ENCODE results near the gene PTPRD.

The PTPRD gene

GRCh38 chr9:9750719-9751118, 862.1 kb downstream of the PTPRD start:
- no peak for TF ChIP-seq CTCF (IDR thresholded peaks at IDR 0.05; ENCODE audit: control insufficient read depth, insufficient read depth, low read depth, low read length, missing control alignments)
- no peak for DNase-seq (ENCODE audit: low read depth)
- H3K4me3 ChIP-seq (ENCODE audit: control insufficient read depth, low read depth, low read length): no peak overlapping the region

- DNase-seq (ENCODE audit: low read depth): no peak
- no peak overlapping the region for H3K4me3 ChIP-seq (ENCODE audit: control insufficient read depth, low read depth, low read length)
- no peak for TF ChIP-seq CTCF (IDR thresholded peaks at IDR 0.05; ENCODE audit: control insufficient read depth, insufficient read depth, low read depth, low read length, missing control alignments)
Measured at GRCh38 chr9:9749591-9749990, 863.2 kb downstream of the PTPRD start.

- H3K4me3 ChIP-seq (ENCODE audit: control insufficient read depth, low read depth, low read length): no peak overlapping the region
- TF ChIP-seq CTCF (IDR thresholded peaks at IDR 0.05; ENCODE audit: control insufficient read depth, insufficient read depth, low read depth, low read length, missing control alignments): no peak
- no peak for DNase-seq (ENCODE audit: low read depth)
Measured at GRCh38 chr9:9747787-9748186, 865.0 kb downstream of the PTPRD start.

GRCh38 chr9:9746826-9747225, 866.0 kb downstream of the PTPRD start:
- H3K4me3 ChIP-seq (ENCODE audit: control insufficient read depth, low read depth, low read length): no peak overlapping the region
- no peak for TF ChIP-seq CTCF (IDR thresholded peaks at IDR 0.05; ENCODE audit: control insufficient read depth, insufficient read depth, low read depth, low read length, missing control alignments)
- no peak for DNase-seq (ENCODE audit: low read depth)

GRCh38 chr9:9743822-9744221, 869.0 kb downstream of the PTPRD start:
- no peak for DNase-seq (ENCODE audit: low read depth)
- TF ChIP-seq CTCF (IDR thresholded peaks at IDR 0.05; ENCODE audit: control insufficient read depth, insufficient read depth, low read depth, low read length, missing control alignments): no peak
- no peak overlapping the region for H3K4me3 ChIP-seq (ENCODE audit: control insufficient read depth, low read depth, low read length)

- no peak for DNase-seq (ENCODE audit: low read depth)
- no peak for TF ChIP-seq CTCF (IDR thresholded peaks at IDR 0.05; ENCODE audit: control insufficient read depth, insufficient read depth, low read depth, low read length, missing control alignments)
- no peak overlapping the region for H3K4me3 ChIP-seq (ENCODE audit: control insufficient read depth, low read depth, low read length)
Measured at GRCh38 chr9:9730174-9730573, 882.6 kb downstream of the PTPRD start.

- no peak overlapping the region for H3K4me3 ChIP-seq (ENCODE audit: control insufficient read depth, low read depth, low read length)
- TF ChIP-seq CTCF (IDR thresholded peaks at IDR 0.05; ENCODE audit: control insufficient read depth, insufficient read depth, low read depth, low read length, missing control alignments): no peak
- no peak for DNase-seq (ENCODE audit: low read depth)
Measured at GRCh38 chr9:9729082-9729481, 883.7 kb downstream of the PTPRD start.
